HG03095 (cell line): Measurements from ENCODE around the gene MED13L.
"Not testable (repeated sequence)": the region's sequence is repeated elsewhere in the genome, so short reads cannot be mapped to it uniquely, and the experiment has no call there.

Experiments
- ATAC-seq: cut with Tn5 transposase; IDR thresholded peaks from one replicate; pipeline ENCODE4 v1.9.1; 2021; ENCODE audit warnings: moderate library complexity; ENCODE audit not compliant: unreplicated experiment

The MED13L gene

GRCh38 chr12:116248433-116248832 is 29.1 kb downstream of the MED13L start:
- ATAC-seq = no peak

- no peak for ATAC-seq
These were observed 30.1 kb downstream of the MED13L start for GRCh38 chr12:116247377-116247776.

- ATAC-seq = no peak
These were observed 30.9 kb downstream of the MED13L start for GRCh38 chr12:116246490-116247179.

GRCh38 chr12:116245189-116245588 is 32.3 kb downstream of the MED13L start:
- ATAC-seq = no peak

GRCh38 chr12:116244474-116245090 is 32.9 kb downstream of the MED13L start:
- ATAC-seq = no peak

- no peak for ATAC-seq
These were observed 33.5 kb downstream of the MED13L start for GRCh38 chr12:116244001-116244400.

- no peak for ATAC-seq
These were observed 34.8 kb downstream of the MED13L start for GRCh38 chr12:116242740-116243139.

GRCh38 chr12:116241157-116241759 is 36.2 kb downstream of the MED13L start:
- no peak for ATAC-seq

- not testable (repeated sequence) for ATAC-seq
These were observed 38.8 kb downstream of the MED13L start for GRCh38 chr12:116238570-116239119.

GRCh38 chr12:116238149-116238548 is 39.3 kb downstream of the MED13L start:
- no peak for ATAC-seq

- no peak for ATAC-seq
These were observed 40.5 kb downstream of the MED13L start for GRCh38 chr12:116236976-116237375.

GRCh38 chr12:116236148-116236731 is 41.3 kb downstream of the MED13L start:
- no peak for ATAC-seq

- not testable (repeated sequence) for ATAC-seq
These were observed 43.3 kb downstream of the MED13L start for GRCh38 chr12:116234148-116234547.

- no peak for ATAC-seq
These were observed 43.8 kb downstream of the MED13L start for GRCh38 chr12:116233669-116234068.

- ATAC-seq = no peak
These were observed 49.7 kb downstream of the MED13L start for GRCh38 chr12:116227811-116228210.

- no peak for ATAC-seq
These were observed 51.5 kb downstream of the MED13L start for GRCh38 chr12:116226026-116226425.

GRCh38 chr12:116222358-116222757 is 55.1 kb downstream of the MED13L start:
- ATAC-seq = no peak

GRCh38 chr12:116220756-116221155 is 56.7 kb downstream of the MED13L start:
- ATAC-seq = no peak

GRCh38 chr12:116217045-116217735 is 60.3 kb downstream of the MED13L start:
- no peak for ATAC-seq

- ATAC-seq = no peak
These were observed 61.3 kb downstream of the MED13L start for GRCh38 chr12:116216022-116216756.
